Activated CD4-positive, alpha-beta memory T cell treated with anti-CD3 and anti-CD28 coated beads, Interleukin-2, amount 10 ng/mL, durations not matched to agents 7 days and 5 days (primary cell): ENCODE measurements around the gene TNNI3K. TPM values are rescaled to one million over a fixed set of nuclear protein-coding genes. Genes with fewer than 3 reads are reported as not detected.

Experiments used
- CTCF ChIA-PET: fragments of 350-600 bp; sonication (Branson Sonifier 250); formaldehyde crosslinking; loops from one replicate; lab custom pipeline; 2021; ENCODE audit warnings: antibody characterized with exemption, inconsistent platforms; lab: Charles Lee
- POLR2A ChIA-PET: fragments of 350-600 bp; sonication (Branson Sonifier 250); formaldehyde crosslinking; loops from one replicate; lab custom pipeline; 2021; ENCODE audit warnings: antibody characterized with exemption; lab: Charles Lee
- DNase-seq: peaks from one replicate; pipeline ENCODE4 v3.0.0-alpha.2; 2020
- H3K27ac Mint-ChIP-seq: one replicate; pipeline ENCODE4 v1.8.0; 2021; ENCODE audit warnings: mild to moderate bottlenecking, mixed read lengths
- H3K27me3 Mint-ChIP-seq: one replicate; pipeline ENCODE4 v1.8.0; 2021; ENCODE audit warnings: mixed read lengths
- H3K36me3 Mint-ChIP-seq: one replicate; pipeline ENCODE4 v1.8.0; 2021; ENCODE audit warnings: low read depth, mixed read lengths
- H3K4me1 Mint-ChIP-seq: one replicate; pipeline ENCODE4 v1.8.0; 2021; ENCODE audit warnings: mixed read lengths
- H3K4me3 Mint-ChIP-seq: one replicate; pipeline ENCODE4 v1.8.0; 2021; ENCODE audit warnings: mild to moderate bottlenecking, mixed read lengths
- H3K9me3 Mint-ChIP-seq: one replicate; pipeline ENCODE4 v1.8.0; 2021; ENCODE audit warnings: mixed read lengths
- total RNA-seq, 2 experiments: library from RNA; stranded (reverse); gene quantifications; one replicate each; pipeline ENCODE4 v1.2.3, GENCODE V29; 2021

TNNI3K gene
- total RNA-seq, 2 experiments from 2014 or later = 0.43 TPM; not detected in 1

DNA sequence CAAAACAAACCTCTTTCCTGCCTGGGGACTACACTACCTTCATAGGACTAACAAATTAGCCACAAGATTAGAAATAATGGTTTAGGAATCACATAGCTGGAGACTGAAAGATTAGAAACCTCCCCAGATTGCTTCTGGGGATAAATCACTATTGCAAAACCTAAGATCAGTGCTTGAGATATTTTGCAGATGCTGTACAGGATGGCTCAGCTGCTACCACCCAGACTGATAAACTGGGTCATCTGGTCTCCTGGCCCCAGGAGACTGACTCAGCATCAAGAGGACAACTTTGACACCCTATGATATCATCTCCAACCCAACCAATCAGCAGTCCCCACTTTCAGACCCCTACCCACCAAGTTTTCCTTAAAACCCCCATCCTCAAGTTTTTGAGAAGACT, 140.2 kb downstream of the TNNI3K start:
- H3K9me3 Mint-ChIP-seq = no peaks in the 10 kb centered on the region
- no peak overlapping the region for H3K4me3 Mint-ChIP-seq
- no peak overlapping the region for H3K27ac Mint-ChIP-seq
- no peaks in the 10 kb centered on the region for H3K36me3 Mint-ChIP-seq
- H3K4me1 Mint-ChIP-seq = no peaks in the 10 kb centered on the region
- DNase-seq = no peak
- ChIA-PET POLR2A (no interaction called here), CTCF (no interaction called here)
- H3K27me3 Mint-ChIP-seq = no peaks in the 10 kb centered on the region

DNA sequence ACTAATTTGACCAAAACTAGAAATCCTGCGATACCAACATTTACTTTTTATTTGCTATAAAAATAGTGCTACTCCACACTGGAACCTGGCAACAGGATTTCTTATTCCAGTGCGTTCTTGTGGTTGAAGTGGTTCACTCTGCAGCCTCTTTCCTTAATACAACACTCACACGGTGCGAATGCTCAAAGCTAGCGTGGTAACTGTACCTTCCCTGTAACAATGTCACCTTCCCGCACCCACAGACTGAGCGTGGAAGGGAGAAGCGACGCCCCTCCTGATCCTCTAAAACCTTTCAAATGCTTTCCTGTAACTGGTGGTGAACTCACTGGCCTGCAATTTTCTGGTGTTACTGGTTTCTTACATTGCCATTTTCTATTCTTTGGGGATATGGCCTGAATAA, 145.1 kb downstream of the TNNI3K start:
- Mint-ChIP-seq H3K27ac (no peak overlapping the region), H3K4me1 (no peaks in the 10 kb centered on the region), H3K36me3 (no peaks in the 10 kb centered on the region), H3K27me3 (peaks cover 2% of the 10 kb centered on the region), H3K9me3 (no peaks in the 10 kb centered on the region), H3K4me3 (no peak overlapping the region)
- no peak for DNase-seq
- ChIA-PET CTCF (no interaction called here), POLR2A (no interaction called here)

DNA sequence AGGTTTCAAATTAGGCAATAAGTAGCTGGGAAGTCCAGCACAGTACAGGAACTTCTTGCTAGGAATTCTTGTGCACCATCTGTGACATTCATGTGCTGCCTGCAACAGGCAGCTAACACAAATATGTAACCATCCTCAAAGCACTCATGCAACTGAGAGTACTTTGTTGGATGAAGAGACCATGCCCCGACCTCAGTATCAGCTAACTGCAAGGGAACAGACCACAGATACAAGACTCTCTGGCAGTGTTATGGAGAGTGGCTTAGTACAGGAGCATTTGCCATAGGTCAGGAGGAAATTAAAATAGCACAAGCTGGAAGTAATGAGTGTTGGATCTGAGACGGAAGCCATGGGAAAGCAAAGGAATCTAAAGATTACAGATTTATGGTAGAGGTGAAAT, 153.7 kb downstream of the TNNI3K start:
- CTCF ChIA-PET = interaction anchor here (1.3 kb wide), 1 partner anchor 18 kb away, joined by 3 read pairs; no protein-coding TSS in a partner anchor
- H3K9me3 Mint-ChIP-seq = no peaks in the 10 kb centered on the region
- POLR2A ChIA-PET = no interaction called here
- no peaks in the 10 kb centered on the region for H3K4me1 Mint-ChIP-seq
- no peak overlapping the region for H3K27ac Mint-ChIP-seq
- peaks cover 2% of the 10 kb centered on the region for H3K27me3 Mint-ChIP-seq
- no peak for DNase-seq
- H3K36me3 Mint-ChIP-seq = no peaks in the 10 kb centered on the region
- no peak overlapping the region for H3K4me3 Mint-ChIP-seq

DNA sequence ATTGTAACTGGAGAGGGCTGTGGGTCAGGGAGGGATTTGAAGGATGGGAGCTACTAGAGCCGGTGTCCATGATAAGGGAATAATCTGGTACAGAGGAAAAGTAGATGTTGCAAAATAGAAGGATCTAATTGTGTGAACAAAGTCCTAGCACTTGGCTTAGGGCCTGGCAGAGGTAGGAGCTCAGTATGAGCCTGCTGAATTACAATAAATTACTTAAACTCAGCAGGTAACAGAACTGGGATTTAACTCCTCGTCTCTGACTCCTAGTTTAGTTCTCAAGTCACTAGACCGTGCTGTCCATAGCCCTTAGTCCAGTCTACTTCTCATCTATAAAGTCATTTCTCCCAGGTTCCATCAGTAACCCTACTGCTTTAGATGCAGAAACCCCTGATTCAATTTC, 157.0 kb downstream of the TNNI3K start:
- no peaks in the 10 kb centered on the region for H3K36me3 Mint-ChIP-seq
- no peaks in the 10 kb centered on the region for H3K9me3 Mint-ChIP-seq
- CTCF ChIA-PET = no interaction called here
- no peaks in the 10 kb centered on the region for H3K4me1 Mint-ChIP-seq
- POLR2A ChIA-PET = no interaction called here
- no peak overlapping the region for H3K27ac Mint-ChIP-seq
- DNase-seq = no peak
- no peak overlapping the region for H3K4me3 Mint-ChIP-seq
- H3K27me3 Mint-ChIP-seq = no peaks in the 10 kb centered on the region

GRCh38 chr1:74392840-74393239, 157.7 kb downstream of the TNNI3K start:
- CTCF ChIA-PET = no interaction called here
- Mint-ChIP-seq H3K27me3 (no peaks in the 10 kb centered on the region), H3K4me3 (no peak overlapping the region), H3K36me3 (no peaks in the 10 kb centered on the region), H3K27ac (no peak overlapping the region), H3K4me1 (no peaks in the 10 kb centered on the region), H3K9me3 (no peaks in the 10 kb centered on the region)
- DNase-seq = no peak
- POLR2A ChIA-PET = no interaction called here

DNA sequence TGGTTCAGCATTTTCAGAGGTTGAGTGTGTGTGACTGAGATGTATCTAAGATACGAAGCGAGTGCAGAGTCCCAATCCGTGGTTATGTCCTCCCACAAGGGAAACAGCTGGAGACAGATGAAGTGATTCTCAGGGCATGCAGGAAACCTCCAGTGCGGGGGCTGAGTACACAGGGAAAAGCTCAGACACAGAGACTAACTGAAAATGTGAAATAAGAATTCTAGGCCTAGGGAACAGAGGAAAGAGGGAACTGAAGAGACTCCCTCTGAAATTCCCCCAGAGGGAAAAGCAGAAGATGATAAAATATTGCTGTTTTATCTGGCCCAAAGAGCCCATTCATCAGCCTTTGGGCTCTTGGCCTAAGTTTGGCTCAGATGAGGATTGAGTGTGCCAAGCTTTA, 160.4 kb downstream of the TNNI3K start:
- Mint-ChIP-seq H3K36me3 (no peaks in the 10 kb centered on the region), H3K9me3 (no peaks in the 10 kb centered on the region), H3K4me3 (no peak overlapping the region), H3K4me1 (no peaks in the 10 kb centered on the region), H3K27ac (no peak overlapping the region), H3K27me3 (no peaks in the 10 kb centered on the region)
- CTCF ChIA-PET = interaction anchor here (0.5 kb wide), 1 partner anchor 1071 kb away, joined by 3 read pairs; no protein-coding TSS in a partner anchor
- POLR2A ChIA-PET = no interaction called here
- no peak for DNase-seq

GRCh38 chr1:74396462-74396861, 161.3 kb downstream of the TNNI3K start:
- H3K4me1 Mint-ChIP-seq = no peaks in the 10 kb centered on the region
- no peak overlapping the region for H3K4me3 Mint-ChIP-seq
- H3K36me3 Mint-ChIP-seq = no peaks in the 10 kb centered on the region
- no peaks in the 10 kb centered on the region for H3K9me3 Mint-ChIP-seq
- H3K27ac Mint-ChIP-seq = no peak overlapping the region
- CTCF ChIA-PET = no interaction called here
- no peak for DNase-seq
- H3K27me3 Mint-ChIP-seq = no peaks in the 10 kb centered on the region
- POLR2A ChIA-PET = no interaction called here

DNA sequence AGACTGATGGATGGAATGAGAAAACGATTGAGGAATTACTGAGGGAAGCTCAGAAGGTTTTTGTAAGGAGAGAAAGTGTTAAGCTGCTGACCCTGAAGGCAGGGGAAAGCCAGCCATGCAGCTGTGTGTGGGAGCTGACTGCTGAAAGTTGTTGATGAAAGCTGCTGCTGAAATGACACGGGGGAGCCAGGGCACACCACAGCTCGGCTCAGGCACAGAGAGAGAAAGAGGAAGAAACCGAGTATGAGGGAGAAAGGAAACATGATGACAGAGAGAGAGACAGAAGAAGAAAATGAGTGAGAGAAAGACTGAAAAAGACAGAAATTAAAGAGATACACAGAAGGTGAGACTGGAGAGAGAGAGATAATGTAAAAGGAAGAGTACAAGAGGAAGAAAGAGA, 161.7 kb downstream of the TNNI3K start:
- no peaks in the 10 kb centered on the region for H3K36me3 Mint-ChIP-seq
- no peaks in the 10 kb centered on the region for H3K27me3 Mint-ChIP-seq
- POLR2A ChIA-PET = no interaction called here
- no peaks in the 10 kb centered on the region for H3K9me3 Mint-ChIP-seq
- no peak overlapping the region for H3K4me3 Mint-ChIP-seq
- no peak for DNase-seq
- H3K27ac Mint-ChIP-seq = no peak overlapping the region
- CTCF ChIA-PET = no interaction called here
- no peaks in the 10 kb centered on the region for H3K4me1 Mint-ChIP-seq

DNA sequence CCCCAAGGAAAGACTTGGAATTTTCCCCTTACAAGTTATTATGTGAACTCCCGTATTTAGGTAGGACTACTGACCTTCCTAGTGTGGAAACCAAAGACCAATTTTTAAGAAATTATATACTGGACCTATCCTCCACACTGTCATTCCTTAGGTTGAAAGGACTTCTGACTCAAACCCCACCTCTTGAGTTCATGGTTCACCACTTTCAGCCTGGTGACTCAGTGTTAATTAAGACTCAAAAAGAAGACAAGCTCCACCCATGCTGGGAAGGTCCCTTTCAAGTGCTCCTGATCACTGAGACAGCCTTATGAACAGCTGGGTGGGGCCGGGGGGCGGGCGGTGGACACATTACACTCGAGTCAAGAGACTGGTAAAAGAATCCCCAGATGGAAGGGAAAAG, 164.1 kb downstream of the TNNI3K start:
- H3K36me3 Mint-ChIP-seq = no peaks in the 10 kb centered on the region
- no peak for DNase-seq
- ChIA-PET CTCF (no interaction called here), POLR2A (no interaction called here)
- no peak overlapping the region for H3K4me3 Mint-ChIP-seq
- no peaks in the 10 kb centered on the region for H3K27me3 Mint-ChIP-seq
- H3K27ac Mint-ChIP-seq = no peak overlapping the region
- H3K4me1 Mint-ChIP-seq = no peaks in the 10 kb centered on the region
- H3K9me3 Mint-ChIP-seq = no peaks in the 10 kb centered on the region

- CTCF ChIA-PET = no interaction called here
- POLR2A ChIA-PET = no interaction called here
- Mint-ChIP-seq H3K9me3 (no peaks in the 10 kb centered on the region), H3K27me3 (no peaks in the 10 kb centered on the region), H3K4me3 (no peak overlapping the region), H3K36me3 (no peaks in the 10 kb centered on the region), H3K27ac (no peak overlapping the region), H3K4me1 (no peaks in the 10 kb centered on the region)
- no peak for DNase-seq
Observed at GRCh38 chr1:74402873-74403272, 167.7 kb downstream of the TNNI3K start.

DNA sequence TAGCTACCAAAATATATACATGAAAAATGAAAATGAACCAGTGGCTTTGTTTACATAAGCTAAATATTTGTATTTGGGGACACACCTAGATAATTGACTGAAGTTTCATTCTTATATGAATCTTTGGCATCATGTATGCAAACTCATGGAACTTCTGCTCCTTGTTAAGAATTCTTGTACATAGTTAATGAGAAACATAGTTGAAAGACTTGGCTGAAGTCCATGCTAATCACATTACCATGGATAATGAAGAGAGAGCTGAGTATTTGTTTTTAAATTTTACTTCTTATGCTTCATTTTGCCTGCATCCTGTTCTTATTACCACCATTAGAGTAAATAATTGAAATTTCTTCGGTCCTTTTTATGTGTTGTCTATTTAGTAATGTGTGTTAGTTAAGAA, 168.4 kb downstream of the TNNI3K start:
- DNase-seq = no peak
- Mint-ChIP-seq H3K27ac (no peak overlapping the region), H3K4me1 (no peaks in the 10 kb centered on the region), H3K36me3 (no peaks in the 10 kb centered on the region), H3K4me3 (no peak overlapping the region), H3K9me3 (no peaks in the 10 kb centered on the region), H3K27me3 (no peaks in the 10 kb centered on the region)
- ChIA-PET CTCF (no interaction called here), POLR2A (no interaction called here)

DNA sequence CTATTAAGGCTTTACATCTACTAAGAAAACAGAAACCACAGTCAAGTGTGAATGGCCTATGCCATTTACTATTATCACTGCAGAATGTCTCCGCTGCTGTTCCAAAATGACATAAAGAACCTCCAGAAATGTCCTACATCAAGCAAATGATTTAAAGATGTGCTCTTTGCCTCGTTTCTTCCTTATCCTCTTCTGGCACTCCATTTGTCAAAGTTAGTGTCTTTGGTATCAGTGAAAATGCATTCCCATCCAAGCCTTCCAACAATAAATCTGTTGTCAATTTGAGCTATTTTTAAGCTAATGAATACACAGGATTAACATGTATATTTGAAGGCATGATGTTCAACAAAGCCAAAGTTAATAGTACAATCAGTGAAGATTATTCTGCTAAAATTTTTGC, 171.6 kb downstream of the TNNI3K start:
- ChIA-PET POLR2A (no interaction called here), CTCF (no interaction called here)
- no peaks in the 10 kb centered on the region for H3K27me3 Mint-ChIP-seq
- DNase-seq = no peak
- H3K9me3 Mint-ChIP-seq = no peaks in the 10 kb centered on the region
- H3K4me3 Mint-ChIP-seq = no peak overlapping the region
- H3K4me1 Mint-ChIP-seq = no peaks in the 10 kb centered on the region
- no peak overlapping the region for H3K27ac Mint-ChIP-seq
- no peaks in the 10 kb centered on the region for H3K36me3 Mint-ChIP-seq

DNA sequence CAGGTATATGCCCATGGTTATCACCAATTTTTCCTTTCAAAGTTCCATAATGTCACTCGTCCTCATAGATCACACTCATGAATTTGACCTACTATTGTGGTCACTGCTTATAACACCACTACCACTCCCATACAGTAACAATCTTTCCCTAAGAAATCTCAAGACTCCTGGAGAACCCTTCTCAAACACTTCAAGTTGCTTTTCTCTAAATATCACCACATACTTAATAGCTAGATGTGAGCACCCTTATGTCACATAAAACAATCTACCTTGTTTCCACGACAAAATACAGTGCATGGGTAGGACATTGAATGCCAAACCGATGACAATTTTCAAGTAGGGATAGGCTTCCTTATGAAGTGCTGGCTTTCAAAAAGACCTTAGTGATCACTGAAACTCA, 172.7 kb downstream of the TNNI3K start:
- Mint-ChIP-seq H3K27me3 (no peaks in the 10 kb centered on the region), H3K4me1 (no peaks in the 10 kb centered on the region), H3K4me3 (no peak overlapping the region), H3K27ac (no peak overlapping the region), H3K9me3 (no peaks in the 10 kb centered on the region), H3K36me3 (no peaks in the 10 kb centered on the region)
- ChIA-PET CTCF (no interaction called here), POLR2A (no interaction called here)
- DNase-seq = no peak

DNA sequence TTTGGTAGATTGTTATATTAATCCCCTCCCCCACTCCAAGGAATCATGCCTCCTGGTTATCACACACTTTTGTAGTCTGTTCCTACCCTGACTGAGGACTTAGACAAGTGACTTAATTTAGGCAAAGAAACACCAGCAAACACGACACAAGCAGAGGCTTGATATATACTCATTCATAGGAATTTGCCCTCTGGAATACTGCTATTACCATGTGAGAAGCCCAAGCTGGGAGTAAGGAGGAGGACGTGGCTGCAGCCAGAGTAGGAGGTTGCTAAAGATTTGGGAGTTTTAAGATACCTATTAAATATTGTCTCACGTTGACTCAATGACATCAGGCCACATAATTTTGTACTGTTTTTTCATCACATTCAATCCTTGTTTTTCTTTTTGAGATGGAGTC, 177.1 kb downstream of the TNNI3K start:
- Mint-ChIP-seq H3K27me3 (no peaks in the 10 kb centered on the region), H3K4me3 (no peak overlapping the region), H3K36me3 (no peaks in the 10 kb centered on the region), H3K27ac (no peak overlapping the region), H3K4me1 (no peaks in the 10 kb centered on the region), H3K9me3 (no peaks in the 10 kb centered on the region)
- CTCF ChIA-PET = no interaction called here
- no peak for DNase-seq
- POLR2A ChIA-PET = no interaction called here

- Mint-ChIP-seq H3K27me3 (no peaks in the 10 kb centered on the region), H3K36me3 (no peaks in the 10 kb centered on the region), H3K4me1 (no peaks in the 10 kb centered on the region), H3K9me3 (no peaks in the 10 kb centered on the region), H3K27ac (no peak overlapping the region), H3K4me3 (no peak overlapping the region)
- POLR2A ChIA-PET = no interaction called here
- CTCF ChIA-PET = no interaction called here
- no peak for DNase-seq
Observed at GRCh38 chr1:74415935-74416334, 180.7 kb downstream of the TNNI3K start.
